Neural cell (in vitro differentiated cells): ENCODE data around the gene DHRS7. TPM values are rescaled to one million over a fixed set of nuclear protein-coding genes. Genes with fewer than 3 reads are reported as not detected.

ENCODE experiments used
- H2AFZ ChIP-seq: fragments of 200-600, 300-800 bp; sonication (generic), shearing (Covaris generic); 2 replicates; pipeline ENCODE4 v1.6.0; 2014; ENCODE audit warnings: low read depth, mild to moderate bottlenecking, antibody characterized with exemption, low read length, moderate library complexity
- H3F3A ChIP-seq: fragments of 200-600 bp; shearing (Covaris generic); 2 replicates; pipeline ENCODE4 v1.6.1; 2016; ENCODE audit warnings: mild to moderate bottlenecking, moderate library complexity, mixed read lengths, antibody characterized with exemption, low read length; ENCODE audit not compliant: insufficient read depth, poor library complexity, severe bottlenecking
- H3K27ac ChIP-seq: fragments of 200-600, 300-800 bp; sonication (generic), shearing (Covaris generic); 2 replicates; pipeline ENCODE4 v1.5.1; 2014; ENCODE audit warnings: mild to moderate bottlenecking, low read length, moderate library complexity
- H3K27me3 ChIP-seq: fragments of 300-800, 200-600 bp; sonication (generic), shearing (Covaris generic); 2 replicates; pipeline ENCODE4 v1.6.0; 2014; ENCODE audit warnings: mild to moderate bottlenecking, low read depth, low read length, moderate library complexity; ENCODE audit not compliant: insufficient read depth
- H3K36me3 ChIP-seq: fragments of 300-800, 200-600 bp; sonication (generic), shearing (Covaris generic); 2 replicates; pipeline ENCODE4 v1.5.1; 2014; ENCODE audit warnings: mild to moderate bottlenecking, antibody characterized with exemption, low read length, moderate library complexity; ENCODE audit not compliant: insufficient read depth
- H3K4me2 ChIP-seq: fragments of 300-800, 200-600 bp; sonication (generic), shearing (Covaris generic); 2 replicates; pipeline ENCODE4 v1.6.0; 2014; ENCODE audit warnings: mild to moderate bottlenecking, low read length
- H3K4me3 ChIP-seq: fragments of 300-800, 200-600 bp; sonication (generic), shearing (Covaris generic); 2 replicates; pipeline ENCODE4 v1.5.1; 2014; ENCODE audit warnings: mild to moderate bottlenecking, low read length, moderate library complexity
- H3K79me2 ChIP-seq: fragments of 200-600 bp; shearing (Covaris generic); replicated peaks from 2 replicates; pipeline ENCODE4 v1.6.0; 2014; ENCODE audit warnings: mild to moderate bottlenecking, low read length, moderate library complexity; ENCODE audit not compliant: insufficient read depth
- H3K9ac ChIP-seq: fragments of 300-800, 200-600 bp; sonication (generic), shearing (Covaris generic); 2 replicates; pipeline ENCODE4 v1.6.1; 2016; ENCODE audit warnings: mild to moderate bottlenecking, low read length, mixed read lengths
- H3K9me2 ChIP-seq: fragments of 200-600 bp; shearing (Covaris generic); 2 replicates; pipeline ENCODE4 v1.6.1; 2016; ENCODE audit warnings: mild to moderate bottlenecking, low read length, mixed read lengths; ENCODE audit not compliant: insufficient read depth
- H3K9me3 ChIP-seq: fragments of 200-600, 300-800 bp; sonication (generic), shearing (Covaris generic); 2 replicates; pipeline ENCODE4 v1.6.1; 2016; ENCODE audit warnings: mild to moderate bottlenecking, mixed run types, low read length, moderate library complexity, mixed read lengths
- H4K20me1 ChIP-seq: fragments of 200-600 bp; shearing (Covaris generic); 2 replicates; pipeline ENCODE4 v1.6.1; 2016; ENCODE audit warnings: mild to moderate bottlenecking, mixed run types; ENCODE audit not compliant: insufficient read depth
- CTCF ChIP-seq: fragments of 450-650 bp; IDR thresholded peaks from 2 replicates; pipeline ENCODE4 v1.5.1; 2014; ENCODE audit warnings: antibody characterized with exemption, mild to moderate bottlenecking, moderate library complexity; ENCODE audit not compliant: poor library complexity, severe bottlenecking
- EP300 ChIP-seq: fragments of 450-650 bp; conservative IDR thresholded peaks from 2 replicates; pipeline ENCODE4 v1.6.1; 2014; ENCODE audit warnings: antibody characterized with exemption, mild to moderate bottlenecking, moderate library complexity; ENCODE audit not compliant: poor library complexity, severe bottlenecking
- EZH2 ChIP-seq: fragments of 200-600, 300-800 bp; shearing (Covaris generic), sonication (generic); IDR thresholded peaks from 2 replicates; pipeline ENCODE4 v1.6.1; 2014; ENCODE audit warnings: antibody characterized with exemption, low read length, borderline replicate concordance, mild to moderate bottlenecking; ENCODE audit not compliant: insufficient read depth, poor library complexity, severe bottlenecking
- MXI1 ChIP-seq: fragments of 450-650 bp; conservative IDR thresholded peaks from 2 replicates; pipeline ENCODE4 v1.6.1; 2014; ENCODE audit warnings: antibody characterized with exemption, mild to moderate bottlenecking; ENCODE audit not compliant: poor library complexity, severe bottlenecking
- POLR2AphosphoS5 ChIP-seq: IDR thresholded peaks from 2 replicates; pipeline ENCODE4 v1.6.1; 2012
- RAD21 ChIP-seq: fragments of 450-650 bp; conservative IDR thresholded peaks from 2 replicates; pipeline ENCODE4 v1.6.1; 2014; ENCODE audit warnings: antibody characterized with exemption, mild to moderate bottlenecking, moderate library complexity
- REST ChIP-seq: IDR thresholded peaks from 2 replicates; pipeline ENCODE4 v1.6.1; 2012; ENCODE audit warnings: borderline replicate concordance
- SMC3 ChIP-seq: fragments of 450-650 bp; conservative IDR thresholded peaks from 2 replicates; pipeline ENCODE4 v1.6.1; 2014; ENCODE audit warnings: antibody characterized with exemption, mild to moderate bottlenecking, moderate library complexity; ENCODE audit not compliant: poor library complexity
- TAF1 ChIP-seq: IDR thresholded peaks from 2 replicates; pipeline ENCODE4 v1.6.1; 2012; ENCODE audit warnings: low read depth
- polyA plus RNA-seq: library from polyadenylated mRNA; depleted of rRNA; stranded (reverse); fragments of >200 nt; gene quantifications from 2 replicates; pipeline ENCODE4 v1.2.3, GENCODE V29; 2014

DHRS7 gene
- polyA plus RNA-seq, 1 donor from 2014 or later = 89.6 TPM

- Histone ChIP-seq H3K9me3 (no peaks in the 10 kb centered on the region), H4K20me1 (no peaks in the 10 kb centered on the region), H3K9ac (no peak overlapping the region), H3K27me3 (no peaks in the 10 kb centered on the region), H3K36me3 (no peaks in the 10 kb centered on the region), H3F3A (no peaks in the 10 kb centered on the region), H3K4me3 (no peak overlapping the region), H3K4me2 (no peak overlapping the region), H3K79me2 (no peaks in the 10 kb centered on the region), H2AFZ (no peak overlapping the region), H3K9me2 (no peaks in the 10 kb centered on the region), H3K27ac (no peak overlapping the region)
- TF ChIP-seq TAF1 = no peak
- no peak for TF ChIP-seq SMC3
- TF ChIP-seq MXI1 = no peak
- TF ChIP-seq REST = no peak
- no peak for TF ChIP-seq EP300
- TF ChIP-seq EZH2 = no peak
- TF ChIP-seq RAD21 = no peak
- TF ChIP-seq CTCF = no peak
- TF ChIP-seq POLR2AphosphoS5 = no peak
Observed at GRCh38 chr14:60206837-60207533, 41.8 kb upstream of the DHRS7 start.

GRCh38 chr14:60206249-60206670 is 41.1 kb upstream of the DHRS7 start:
- Histone ChIP-seq H3K9me3 (no peaks in the 10 kb centered on the region), H3K9me2 (no peaks in the 10 kb centered on the region), H3K4me3 (no peak overlapping the region), H3K9ac (no peak overlapping the region), H3F3A (no peaks in the 10 kb centered on the region), H3K4me2 (no peak overlapping the region), H4K20me1 (no peaks in the 10 kb centered on the region), H3K27ac (no peak overlapping the region), H3K36me3 (no peaks in the 10 kb centered on the region), H2AFZ (no peak overlapping the region), H3K27me3 (no peaks in the 10 kb centered on the region), H3K79me2 (no peaks in the 10 kb centered on the region)
- TF ChIP-seq CTCF = no peak
- TF ChIP-seq EZH2 = no peak
- no peak for TF ChIP-seq POLR2AphosphoS5
- TF ChIP-seq TAF1 = no peak
- TF ChIP-seq RAD21 = no peak
- no peak for TF ChIP-seq EP300
- no peak for TF ChIP-seq MXI1
- TF ChIP-seq SMC3 = no peak
